ENCODE results near the gene PRB2.
"Not testable (repeated sequence)": the region's sequence is repeated elsewhere in the genome, so short reads cannot be mapped to it uniquely, and the experiment has no call there.

PRB2 gene

GRCh38 chr12:11395467-11395866 lies at the start of gene PRB2:
TSS of gene PRB2 (minus strand) at chr12:11395567. CDS start at chr12:11395529, 38 bp downstream.
- H3K9ac ChIP-seq (ENCODE audit: low read length); H3K36me3 ChIP-seq (ENCODE audit: control insufficient read depth, insufficient read depth, low read length); H3K4me1 ChIP-seq (ENCODE audit: control insufficient read depth, insufficient read depth, low read length); H3K9me3 ChIP-seq (ENCODE audit: control insufficient read depth, low read length); H3K27me3 ChIP-seq (ENCODE audit: control insufficient read depth, insufficient read depth, low read length); H3K4me3 ChIP-seq (ENCODE audit: low read length): not testable (repeated sequence)

- no peak overlapping the region for H3K9ac ChIP-seq (ENCODE audit: low read length)
- no peak overlapping the region for H3K4me3 ChIP-seq (ENCODE audit: low read length)
- no peaks in the 10 kb centered on the region for H3K9me3 ChIP-seq (ENCODE audit: control insufficient read depth, low read length)
- no peaks in the 10 kb centered on the region for H3K4me1 ChIP-seq (ENCODE audit: control insufficient read depth, insufficient read depth, low read length)
- H3K36me3 ChIP-seq (ENCODE audit: control insufficient read depth, insufficient read depth, low read length) = no peaks in the 10 kb centered on the region
- no peaks in the 10 kb centered on the region for H3K27me3 ChIP-seq (ENCODE audit: control insufficient read depth, insufficient read depth, low read length)
These were observed 42.6 kb upstream of the PRB2 start for GRCh38 chr12:11437966-11438365.

- no peaks in the 10 kb centered on the region for H3K36me3 ChIP-seq (ENCODE audit: control insufficient read depth, insufficient read depth, low read length)
- no peak overlapping the region for H3K9ac ChIP-seq (ENCODE audit: low read length)
- no peaks in the 10 kb centered on the region for H3K9me3 ChIP-seq (ENCODE audit: control insufficient read depth, low read length)
- H3K4me3 ChIP-seq (ENCODE audit: low read length) = no peak overlapping the region
- H3K27me3 ChIP-seq (ENCODE audit: control insufficient read depth, insufficient read depth, low read length) = peaks cover under 1% of the 10 kb centered on the region
- H3K4me1 ChIP-seq (ENCODE audit: control insufficient read depth, insufficient read depth, low read length) = peaks cover 4% of the 10 kb centered on the region
These were observed 38.3 kb upstream of the PRB2 start for GRCh38 chr12:11433664-11434063.

- Histone ChIP-seq H3K9ac (ENCODE audit: low read length) (no peak overlapping the region), H3K36me3 (ENCODE audit: control insufficient read depth, insufficient read depth, low read length) (no peaks in the 10 kb centered on the region), H3K9me3 (ENCODE audit: control insufficient read depth, low read length) (no peaks in the 10 kb centered on the region), H3K27me3 (ENCODE audit: control insufficient read depth, insufficient read depth, low read length) (peaks cover 6% of the 10 kb centered on the region), H3K4me1 (ENCODE audit: control insufficient read depth, insufficient read depth, low read length) (peaks cover 4% of the 10 kb centered on the region), H3K4me3 (ENCODE audit: low read length) (no peak overlapping the region)
These were observed 36.1 kb upstream of the PRB2 start for GRCh38 chr12:11431486-11431885.

GRCh38 chr12:11427341-11427740 lies 32.0 kb upstream of the PRB2 start:
- peaks cover 4% of the 10 kb centered on the region for H3K4me1 ChIP-seq (ENCODE audit: control insufficient read depth, insufficient read depth, low read length)
- peaks cover 6% of the 10 kb centered on the region for H3K27me3 ChIP-seq (ENCODE audit: control insufficient read depth, insufficient read depth, low read length)
- no peaks in the 10 kb centered on the region for H3K36me3 ChIP-seq (ENCODE audit: control insufficient read depth, insufficient read depth, low read length)
- H3K4me3 ChIP-seq (ENCODE audit: low read length) = no peak overlapping the region
- no peaks in the 10 kb centered on the region for H3K9me3 ChIP-seq (ENCODE audit: control insufficient read depth, low read length)
- H3K9ac ChIP-seq (ENCODE audit: low read length) = no peak overlapping the region

GRCh38 chr12:11412731-11413130 lies 17.4 kb upstream of the PRB2 start:
- Histone ChIP-seq H3K4me3 (ENCODE audit: low read length) (no peak overlapping the region), H3K27me3 (ENCODE audit: control insufficient read depth, insufficient read depth, low read length) (no peaks in the 10 kb centered on the region), H3K36me3 (ENCODE audit: control insufficient read depth, insufficient read depth, low read length) (no peaks in the 10 kb centered on the region), H3K9me3 (ENCODE audit: control insufficient read depth, low read length) (no peaks in the 10 kb centered on the region), H3K9ac (ENCODE audit: low read length) (no peak overlapping the region), H3K4me1 (ENCODE audit: control insufficient read depth, insufficient read depth, low read length) (no peaks in the 10 kb centered on the region)

- H3K27me3 ChIP-seq (ENCODE audit: control insufficient read depth, insufficient read depth, low read length) = no peaks in the 10 kb centered on the region
These were observed 12.7 kb upstream of the PRB2 start for GRCh38 chr12:11408096-11408495.

GRCh38 chr12:11397366-11397765 lies 2.0 kb upstream of the PRB2 start:
- no peaks in the 10 kb centered on the region for H3K4me1 ChIP-seq (ENCODE audit: control insufficient read depth, insufficient read depth, low read length)
- H3K9me3 ChIP-seq (ENCODE audit: control insufficient read depth, low read length) = no peaks in the 10 kb centered on the region
- no peak overlapping the region for H3K4me3 ChIP-seq (ENCODE audit: low read length)
- H3K9ac ChIP-seq (ENCODE audit: low read length) = no peak overlapping the region
- H3K27me3 ChIP-seq (ENCODE audit: control insufficient read depth, insufficient read depth, low read length) = no peaks in the 10 kb centered on the region
- no peaks in the 10 kb centered on the region for H3K36me3 ChIP-seq (ENCODE audit: control insufficient read depth, insufficient read depth, low read length)

More at GRCh38 chr12:11408096-11408495, 12.7 kb upstream of the PRB2 start:
- Histone ChIP-seq H3K4me1 (ENCODE audit: control insufficient read depth, insufficient read depth, low read length) (no peaks in the 10 kb centered on the region), H3K9ac (ENCODE audit: low read length) (no peak overlapping the region), H3K9me3 (ENCODE audit: control insufficient read depth, low read length) (no peaks in the 10 kb centered on the region), H3K4me3 (ENCODE audit: low read length) (no peak overlapping the region), H3K36me3 (ENCODE audit: control insufficient read depth, insufficient read depth, low read length) (no peaks in the 10 kb centered on the region)

GRCh38 chr12:11391456-11391855 lies 3.9 kb downstream of the PRB2 start:
- not testable (repeated sequence) for H3K27me3 ChIP-seq (ENCODE audit: control insufficient read depth, insufficient read depth, low read length); H3K36me3 ChIP-seq (ENCODE audit: control insufficient read depth, insufficient read depth, low read length); H3K9ac ChIP-seq (ENCODE audit: low read length); H3K4me1 ChIP-seq (ENCODE audit: control insufficient read depth, insufficient read depth, low read length); H3K4me3 ChIP-seq (ENCODE audit: low read length); H3K9me3 ChIP-seq (ENCODE audit: control insufficient read depth, low read length)

- not testable (repeated sequence) for H3K9ac ChIP-seq (ENCODE audit: low read length); H3K36me3 ChIP-seq (ENCODE audit: control insufficient read depth, insufficient read depth, low read length); H3K27me3 ChIP-seq (ENCODE audit: control insufficient read depth, insufficient read depth, low read length); H3K9me3 ChIP-seq (ENCODE audit: control insufficient read depth, low read length); H3K4me3 ChIP-seq (ENCODE audit: low read length); H3K4me1 ChIP-seq (ENCODE audit: control insufficient read depth, insufficient read depth, low read length)
These were observed 17.9 kb downstream of the PRB2 start for GRCh38 chr12:11377420-11377819.

GRCh38 chr12:11361151-11361550 lies 34.2 kb downstream of the PRB2 start:
- Histone ChIP-seq H3K27me3 (ENCODE audit: control insufficient read depth, insufficient read depth, low read length) (no peaks in the 10 kb centered on the region), H3K4me3 (ENCODE audit: low read length) (no peak overlapping the region), H3K9ac (ENCODE audit: low read length) (no peak overlapping the region), H3K36me3 (ENCODE audit: control insufficient read depth, insufficient read depth, low read length) (no peaks in the 10 kb centered on the region), H3K4me1 (ENCODE audit: control insufficient read depth, insufficient read depth, low read length) (no peaks in the 10 kb centered on the region), H3K9me3 (ENCODE audit: control insufficient read depth, low read length) (no peaks in the 10 kb centered on the region)

GRCh38 chr12:11360205-11360883 lies 35.0 kb downstream of the PRB2 start:
- H3K36me3 ChIP-seq (ENCODE audit: control insufficient read depth, insufficient read depth, low read length); H3K4me3 ChIP-seq (ENCODE audit: low read length); H3K27me3 ChIP-seq (ENCODE audit: control insufficient read depth, insufficient read depth, low read length); H3K9ac ChIP-seq (ENCODE audit: low read length); H3K9me3 ChIP-seq (ENCODE audit: control insufficient read depth, low read length); H3K4me1 ChIP-seq (ENCODE audit: control insufficient read depth, insufficient read depth, low read length): not testable (repeated sequence)

- not testable (repeated sequence) for H3K9me3 ChIP-seq (ENCODE audit: control insufficient read depth, low read length); H3K36me3 ChIP-seq (ENCODE audit: control insufficient read depth, insufficient read depth, low read length); H3K27me3 ChIP-seq (ENCODE audit: control insufficient read depth, insufficient read depth, low read length); H3K9ac ChIP-seq (ENCODE audit: low read length); H3K4me1 ChIP-seq (ENCODE audit: control insufficient read depth, insufficient read depth, low read length); H3K4me3 ChIP-seq (ENCODE audit: low read length)
These were observed 43.6 kb downstream of the PRB2 start for GRCh38 chr12:11351736-11352135.

Data from mucosa of stomach (tissue), 1 donor.